ENCODE results near the gene TIGD3. TPM values are rescaled to one million over a fixed set of nuclear protein-coding genes. Genes with fewer than 3 reads are reported as not detected.

The TIGD3 gene
- total and polyA plus RNA-seq, 9 of the 15 experiments (the other 6 are each of a cell fraction or from before 2014, with no cell fraction given) = 0.06 to 1.3 (median 0.56) TPM

GRCh38 chr11:65382033-65382803, 27.7 kb downstream of the TIGD3 start, which contains the start of gene SLC25A45 (continued):
- TF ChIP-seq ESRRA (IDR thresholded peaks at IDR 0.05; ENCODE audit: borderline replicate concordance, low read depth) (peak; percentile 66; the same call in 1 of the 2 replicates), FOS (IDR thresholded peaks at IDR 0.05; ENCODE audit: extremely low read depth, insufficient read length) (peak; percentile 62), NONO (IDR thresholded peaks at IDR 0.05; ENCODE audit: low read depth in 2 of 2, low read length in 1 of 2) (no peak), E2F4 (CRISPR knock-in tag; IDR thresholded peaks at IDR 0.05; ENCODE audit: low read depth) (no peak), MTA1 (IDR thresholded peaks at IDR 0.05; ENCODE audit: borderline replicate concordance) (no peak; the same call in 1 of the 2 replicates), ZNF511 (CRISPR knock-in tag; IDR thresholded peaks at IDR 0.05) (peak; percentile 96), ZBTB1 (CRISPR knock-in tag; IDR thresholded peaks at IDR 0.05; ENCODE audit: borderline replicate concordance, low read depth) (peak; percentile 87), KAT2B (IDR thresholded peaks at IDR 0.05; ENCODE audit: low read depth, low read length) (no peak), DMBX1 (CRISPR knock-in tag; IDR thresholded peaks at IDR 0.05; ENCODE audit: borderline replicate concordance) (peak; percentile 77; the same call in 1 of the 2 replicates), YBX1 (IDR thresholded peaks at IDR 0.05) (no peak), CREBBP (IDR thresholded peaks at IDR 0.05; ENCODE audit: low read depth, low read length) (no peak), CC2D1A (IDR thresholded peaks at IDR 0.05) (peak; percentile 74), BDP1 (IDR thresholded peaks at IDR 0.05; ENCODE audit: insufficient read depth, insufficient read length) (no peak), NELFE (IDR thresholded peaks at IDR 0.05; ENCODE audit: insufficient read depth, insufficient read length) (no peak), STAG1 (CRISPR knock-in tag; IDR thresholded peaks at IDR 0.05; ENCODE audit: borderline replicate concordance) (peak; percentile 53), TRIM24 (IDR thresholded peaks at IDR 0.05) (0 out of 4 replicates have a peak, but pooled peaks of 1 of the 2 experiments have one; percentile 10), GTF2A2 (tag; IDR thresholded peaks at IDR 0.05) (no peak), ZBTB11 (CRISPR knock-in tag; IDR thresholded peaks at IDR 0.05) (peak in 1 of 3 experiments; percentile 66; a peak in 2 of 6 replicates), HBP1 (CRISPR knock-in tag; IDR thresholded peaks at IDR 0.05) (peak; percentile 60; the same call in 1 of the 2 replicates), CBX8 (IDR thresholded peaks at IDR 0.05; ENCODE audit: borderline replicate concordance, extremely low read depth, low read depth, low read length, poor library complexity, severe bottlenecking) (no peak)
